NCI-H345 (cell line): Measurements from ENCODE around the gene OLFML3.
"Not testable (repeated sequence)": the region's sequence is repeated elsewhere in the genome, so short reads cannot be mapped to it uniquely, and the experiment has no call there.

Experiments used
- DNase-seq: peaks from one replicate; lab custom pipeline; 2025; lab: John Stamatoyannopoulos, UW

OLFML3 gene, protein sequence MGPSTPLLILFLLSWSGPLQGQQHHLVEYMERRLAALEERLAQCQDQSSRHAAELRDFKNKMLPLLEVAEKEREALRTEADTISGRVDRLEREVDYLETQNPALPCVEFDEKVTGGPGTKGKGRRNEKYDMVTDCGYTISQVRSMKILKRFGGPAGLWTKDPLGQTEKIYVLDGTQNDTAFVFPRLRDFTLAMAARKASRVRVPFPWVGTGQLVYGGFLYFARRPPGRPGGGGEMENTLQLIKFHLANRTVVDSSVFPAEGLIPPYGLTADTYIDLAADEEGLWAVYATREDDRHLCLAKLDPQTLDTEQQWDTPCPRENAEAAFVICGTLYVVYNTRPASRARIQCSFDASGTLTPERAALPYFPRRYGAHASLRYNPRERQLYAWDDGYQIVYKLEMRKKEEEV

GRCh38 chr1:113978863-113979702 lies at the start of gene OLFML3:
OLFML3 (plus strand) TSS chr1:113979474; CDS start chr1:113979517, 43 bp downstream.
- peak; percentile 78 for DNase-seq

DNA sequence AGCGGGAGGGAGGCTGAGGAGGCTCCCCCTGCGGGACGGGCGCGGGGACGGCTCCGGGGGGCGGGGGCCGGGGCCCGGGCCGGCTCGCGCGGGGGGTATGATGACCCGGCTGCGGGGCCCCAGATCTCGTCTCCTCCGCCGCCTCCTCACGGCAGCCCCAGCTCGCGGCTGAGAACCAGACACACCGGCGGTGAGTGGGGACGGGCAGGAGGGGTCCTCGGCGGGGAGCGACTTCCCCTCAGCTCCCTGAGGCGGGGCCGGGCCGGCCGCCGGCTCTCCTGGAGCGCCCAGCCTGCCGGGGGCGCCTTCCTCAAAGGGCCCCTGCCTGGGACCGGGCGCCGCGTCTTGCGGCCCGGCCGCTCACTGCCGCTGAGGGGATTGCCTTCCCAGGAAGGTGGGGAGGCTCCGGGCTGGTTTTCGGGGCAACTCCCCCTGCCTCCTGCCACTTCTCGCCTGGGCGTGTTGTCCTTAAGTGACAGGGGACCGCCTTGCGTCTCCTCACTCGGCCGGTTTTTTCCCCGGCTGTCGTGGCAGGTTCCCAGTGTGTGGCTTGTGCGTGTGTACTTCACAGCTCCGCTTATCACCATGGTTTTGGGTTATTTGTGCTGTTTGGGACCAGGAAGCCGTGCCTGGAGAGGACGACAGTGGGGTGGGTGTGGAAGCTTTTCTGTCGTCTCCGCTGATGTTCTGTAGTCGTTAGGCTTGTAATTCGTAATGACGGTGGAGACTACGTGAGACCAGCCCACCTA lies 49.4 kb upstream of the OLFML3 start:
- peak; percentile 32 for DNase-seq

- DNase-seq, result no peak
These were observed 48.6 kb upstream of the OLFML3 start for GRCh38 chr1:113930499-113931161.

- no peak for DNase-seq
These were observed 47.8 kb upstream of the OLFML3 start for GRCh38 chr1:113931451-113931851.

DNA sequence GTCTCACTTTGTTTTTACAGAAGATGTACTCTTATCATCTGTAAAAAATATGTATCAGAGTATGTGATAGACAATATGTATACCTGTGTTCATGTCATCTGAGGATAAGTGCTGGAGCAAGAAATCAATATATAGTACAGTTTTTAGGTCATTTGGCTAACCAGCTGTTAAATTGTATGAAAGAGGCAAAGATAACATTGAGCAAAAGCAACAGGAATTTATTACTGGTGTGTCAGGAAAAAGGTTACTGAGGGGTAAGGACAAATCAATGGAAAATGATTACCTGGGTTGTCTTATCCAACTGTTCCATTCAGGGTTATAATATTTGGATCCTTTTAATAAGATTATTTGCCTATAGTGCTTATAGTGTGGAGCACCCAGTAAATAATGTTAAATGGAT lies 45.3 kb upstream of the OLFML3 start:
- no peak for DNase-seq

GRCh38 chr1:113934511-113935055 lies 44.7 kb upstream of the OLFML3 start:
- DNase-seq, result no peak

- no peak for DNase-seq
These were observed 44.1 kb upstream of the OLFML3 start for GRCh38 chr1:113935176-113935575.

DNA sequence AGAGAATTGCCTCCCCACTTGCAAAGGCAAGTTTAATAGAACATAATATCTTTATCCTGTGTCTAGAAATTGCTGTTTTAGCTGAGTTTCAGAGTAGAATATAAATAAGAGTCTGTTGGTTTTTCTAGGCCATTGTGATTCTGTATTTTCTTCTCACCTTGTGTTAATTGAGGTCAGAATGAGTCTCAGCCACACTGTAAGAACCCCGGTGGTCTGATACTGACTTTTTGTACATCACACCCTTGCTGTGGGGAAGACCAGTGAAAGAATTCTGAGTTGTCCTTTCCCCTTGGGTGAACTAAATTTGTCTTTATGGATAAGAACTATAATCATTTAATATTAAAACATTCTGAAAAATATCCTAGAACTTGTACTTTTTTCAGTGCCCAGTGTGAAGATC lies 43.3 kb upstream of the OLFML3 start:
- DNase-seq, result no peak

GRCh38 chr1:113937146-113937545 lies 42.1 kb upstream of the OLFML3 start:
- DNase-seq, result no peak

- no peak for DNase-seq
These were observed 41.1 kb upstream of the OLFML3 start for GRCh38 chr1:113938192-113938591.

- no peak for DNase-seq
These were observed 38.7 kb upstream of the OLFML3 start for GRCh38 chr1:113940365-113941244.

DNA sequence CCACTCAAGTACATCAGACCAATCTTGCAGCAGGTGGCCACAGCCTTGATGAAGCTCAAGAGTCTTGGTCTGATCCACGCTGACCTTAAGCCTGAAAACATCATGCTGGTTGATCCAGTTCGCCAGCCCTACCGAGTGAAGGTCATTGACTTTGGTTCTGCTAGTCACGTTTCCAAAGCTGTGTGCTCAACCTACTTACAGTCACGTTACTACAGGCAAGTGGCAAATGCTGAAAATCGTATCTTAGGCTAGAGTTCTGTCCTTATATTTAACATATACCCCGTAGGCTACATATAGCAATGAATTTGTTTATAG lies 38.1 kb upstream of the OLFML3 start:
- DNase-seq, result no peak

- DNase-seq, result no peak
These were observed 36.7 kb upstream of the OLFML3 start for GRCh38 chr1:113942527-113942926.

- DNase-seq, result no peak
These were observed 36.1 kb upstream of the OLFML3 start for GRCh38 chr1:113943028-113943811.

DNA sequence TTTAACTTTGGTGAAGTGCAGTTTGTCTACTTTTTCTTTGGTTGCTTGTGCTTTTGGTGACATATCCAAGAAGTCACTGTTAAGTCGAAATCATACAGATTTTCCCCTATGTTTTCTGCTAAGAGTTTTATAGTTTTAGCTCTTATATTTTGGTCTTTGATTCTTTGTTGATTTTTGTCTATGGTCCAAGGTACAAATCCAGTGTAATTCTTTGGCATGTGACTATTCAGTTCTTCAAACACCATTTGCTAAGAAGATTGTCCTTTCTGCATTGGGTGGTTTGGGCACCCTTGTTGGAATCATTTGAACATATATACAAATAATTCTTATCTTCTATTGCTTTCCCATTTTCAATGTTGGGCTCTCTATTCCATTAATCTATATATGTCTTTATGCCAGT lies 33.9 kb upstream of the OLFML3 start:
- DNase-seq, result no peak

GRCh38 chr1:113946112-113946511 lies 33.2 kb upstream of the OLFML3 start:
- no peak for DNase-seq

GRCh38 chr1:113946678-113947387 lies 32.4 kb upstream of the OLFML3 start:
- no peak for DNase-seq

DNA sequence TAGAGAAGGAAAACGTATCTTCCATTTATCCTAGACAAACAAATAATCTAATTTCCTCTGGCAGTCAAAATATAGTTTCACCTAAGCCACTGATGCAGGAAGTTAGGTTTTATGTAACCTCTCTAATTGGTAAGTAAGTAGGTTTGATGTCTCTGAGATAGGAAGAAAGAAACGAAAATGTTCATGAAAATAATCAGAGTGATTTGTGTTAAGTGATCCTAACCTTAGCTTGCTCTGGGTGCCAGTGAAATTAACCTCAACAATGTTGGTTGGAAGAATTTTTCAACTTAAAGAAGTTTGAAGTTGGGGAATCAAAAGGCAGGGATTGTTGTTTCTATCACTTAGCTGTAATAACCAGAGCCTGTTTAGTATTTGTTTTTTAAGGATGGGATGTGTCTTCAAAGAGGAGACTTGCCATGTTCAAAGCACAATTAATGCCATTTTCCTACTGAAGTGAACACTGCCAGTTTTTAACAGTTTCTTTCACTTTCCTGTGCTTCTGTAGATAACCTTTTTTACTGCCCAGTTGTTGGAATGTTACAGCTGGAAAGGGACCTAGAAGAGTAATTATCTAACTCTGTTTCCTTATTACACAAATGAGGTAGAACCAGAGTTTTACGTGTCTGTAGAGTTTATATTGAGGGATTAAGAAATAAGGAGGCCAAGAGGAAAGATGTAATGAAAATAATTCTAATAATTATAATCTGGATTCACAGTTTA lies 31.7 kb upstream of the OLFML3 start:
- no peak for DNase-seq

- not testable (repeated sequence) for DNase-seq
These were observed 31.1 kb upstream of the OLFML3 start for GRCh38 chr1:113948151-113948550.
